Measurements from ENCODE around the gene HEATR5A. TPM values are rescaled to one million over a fixed set of nuclear protein-coding genes. Genes with fewer than 3 reads are reported as not detected.
"Not testable (repeated sequence)": the region's sequence is repeated elsewhere in the genome, so short reads cannot be mapped to it uniquely, and the experiment has no call there.

The HEATR5A gene
- total RNA-seq, 2 donors from 2014 or later, result 19.9 to 20.0 TPM

- H3K27me3 Mint-ChIP-seq, result no peaks in the 10 kb centered on the region
- H3K36me3 Mint-ChIP-seq, result no peaks in the 10 kb centered on the region
- no peak overlapping the region for H3K4me3 Mint-ChIP-seq
- ATAC-seq, result no peak
- DNase-seq (ENCODE audit: low spot score), result no peak
- H3K27ac Mint-ChIP-seq, result no peak overlapping the region
- H3K9me3 Mint-ChIP-seq, result no peaks in the 10 kb centered on the region
- H3K4me1 Mint-ChIP-seq (ENCODE audit: low read depth in 2 of 2), result peaks cover 0 to 5% of the 10 kb centered on the region in 2 donors
Measured at GRCh38 chr14:31291210-31291609, 129.1 kb downstream of the HEATR5A start.

- DNase-seq (ENCODE audit: low spot score), result no peak
- H3K4me3 Mint-ChIP-seq, result no peak overlapping the region
Measured at GRCh38 chr14:31287294-31287972, 132.9 kb downstream of the HEATR5A start.

GRCh38 chr14:31286456-31287293 is 133.7 kb downstream of the HEATR5A start:
- peaks cover 0 to 5% of the 10 kb centered on the region in 2 donors for H3K4me1 Mint-ChIP-seq (ENCODE audit: low read depth in 2 of 2)
- no peaks in the 10 kb centered on the region for H3K9me3 Mint-ChIP-seq
- no peaks in the 10 kb centered on the region for H3K27me3 Mint-ChIP-seq
- no peak overlapping the region for H3K27ac Mint-ChIP-seq
- H3K36me3 Mint-ChIP-seq, result no peaks in the 10 kb centered on the region
- DNase-seq (ENCODE audit: low spot score), result no peak
- H3K4me3 Mint-ChIP-seq, result no peak overlapping the region
- ATAC-seq, result no peak

More at GRCh38 chr14:31287294-31287972, 132.9 kb downstream of the HEATR5A start:
- no peak for ATAC-seq
- H3K4me1 Mint-ChIP-seq (ENCODE audit: low read depth in 2 of 2), result peaks cover 0 to 5% of the 10 kb centered on the region in 2 donors
- H3K27ac Mint-ChIP-seq, result no peak overlapping the region
- no peaks in the 10 kb centered on the region for H3K36me3 Mint-ChIP-seq
- no peaks in the 10 kb centered on the region for H3K9me3 Mint-ChIP-seq
- H3K27me3 Mint-ChIP-seq, result no peaks in the 10 kb centered on the region

- ATAC-seq (no peak), DNase-seq (ENCODE audit: low spot score) (no peak)
- H3K27me3 Mint-ChIP-seq, result no peaks in the 10 kb centered on the region
- no peaks in the 10 kb centered on the region for H3K9me3 Mint-ChIP-seq
- peaks cover 7% of the 10 kb centered on the region for H3K36me3 Mint-ChIP-seq
- no peak overlapping the region for H3K4me3 Mint-ChIP-seq
- peaks cover 0 to 2% of the 10 kb centered on the region in 2 donors for H3K4me1 Mint-ChIP-seq (ENCODE audit: low read depth in 2 of 2)
- H3K27ac Mint-ChIP-seq, result no peak overlapping the region
Measured at GRCh38 chr14:31283578-31284252, 136.6 kb downstream of the HEATR5A start.

- Mint-ChIP-seq H3K4me3 (no peak overlapping the region), H3K9me3 (no peaks in the 10 kb centered on the region), H3K27ac (no peak overlapping the region), H3K4me1 (ENCODE audit: low read depth in 2 of 2) (peaks cover 0 to 2% of the 10 kb centered on the region in 2 donors), H3K27me3 (no peaks in the 10 kb centered on the region), H3K36me3 (peaks cover 7% of the 10 kb centered on the region)
- ATAC-seq (no peak), DNase-seq (ENCODE audit: low spot score) (no peak)
Measured at GRCh38 chr14:31283153-31283552, 137.2 kb downstream of the HEATR5A start.

- Mint-ChIP-seq H3K36me3 (peaks cover 13% of the 10 kb centered on the region), H3K27ac (no peak overlapping the region), H3K9me3 (no peaks in the 10 kb centered on the region), H3K4me1 (ENCODE audit: low read depth in 2 of 2) (no peaks in the 10 kb centered on the region), H3K27me3 (no peaks in the 10 kb centered on the region), H3K4me3 (no peak overlapping the region)
- no peak for ATAC-seq
- DNase-seq (ENCODE audit: low spot score), result no peak
Measured at GRCh38 chr14:31280871-31281220, 139.5 kb downstream of the HEATR5A start.

GRCh38 chr14:31280132-31280870 is 140.0 kb downstream of the HEATR5A start:
- no peak for ATAC-seq
- Mint-ChIP-seq H3K4me3 (no peak overlapping the region), H3K4me1 (ENCODE audit: low read depth in 2 of 2) (no peaks in the 10 kb centered on the region), H3K36me3 (peaks cover 13% of the 10 kb centered on the region), H3K27me3 (no peaks in the 10 kb centered on the region), H3K27ac (no peak overlapping the region), H3K9me3 (no peaks in the 10 kb centered on the region)
- no peak for DNase-seq (ENCODE audit: low spot score)

- Mint-ChIP-seq H3K4me1 (ENCODE audit: low read depth in 2 of 2) (peaks cover 4% of the 10 kb centered on the region in 2 donors), H3K9me3 (no peaks in the 10 kb centered on the region), H3K27me3 (no peaks in the 10 kb centered on the region), H3K27ac (no peak overlapping the region), H3K36me3 (peaks cover 13% of the 10 kb centered on the region), H3K4me3 (no peak overlapping the region)
- ATAC-seq (no peak), DNase-seq (ENCODE audit: low spot score) (no peak)
Measured at GRCh38 chr14:31278883-31279282, 141.5 kb downstream of the HEATR5A start.

- H3K9me3 Mint-ChIP-seq, result no peaks in the 10 kb centered on the region
- no peak overlapping the region for H3K4me3 Mint-ChIP-seq
- ATAC-seq, result no peak
- DNase-seq (ENCODE audit: low spot score), result no peak
- no peaks in the 10 kb centered on the region for H3K27me3 Mint-ChIP-seq
- peaks cover 13% of the 10 kb centered on the region for H3K36me3 Mint-ChIP-seq
- no peak overlapping the region for H3K27ac Mint-ChIP-seq
- H3K4me1 Mint-ChIP-seq (ENCODE audit: low read depth in 2 of 2), result peaks cover 6 to 8% of the 10 kb centered on the region in 2 donors
Measured at GRCh38 chr14:31277085-31277484, 143.3 kb downstream of the HEATR5A start.

- not testable (repeated sequence) for H3K27ac Mint-ChIP-seq; H3K27me3 Mint-ChIP-seq; H3K4me1 Mint-ChIP-seq (ENCODE audit: low read depth in 2 of 2); H3K9me3 Mint-ChIP-seq; DNase-seq (ENCODE audit: low spot score); H3K4me3 Mint-ChIP-seq; ATAC-seq
- H3K36me3 Mint-ChIP-seq, result peaks cover 13% of the 10 kb centered on the region
Measured at GRCh38 chr14:31276417-31276816, 143.9 kb downstream of the HEATR5A start.

GRCh38 chr14:31275731-31276130 is 144.6 kb downstream of the HEATR5A start:
- Mint-ChIP-seq H3K27ac (no peak overlapping the region), H3K9me3 (no peaks in the 10 kb centered on the region), H3K4me1 (ENCODE audit: low read depth in 2 of 2) (peaks cover 6 to 8% of the 10 kb centered on the region in 2 donors), H3K4me3 (no peak overlapping the region), H3K36me3 (peaks cover 13% of the 10 kb centered on the region), H3K27me3 (no peaks in the 10 kb centered on the region)
- ATAC-seq (no peak), DNase-seq (ENCODE audit: low spot score) (no peak)

GRCh38 chr14:31271648-31272047 is 148.7 kb downstream of the HEATR5A start:
- no peak for DNase-seq (ENCODE audit: low spot score)
- ATAC-seq, result no peak
- H3K36me3 Mint-ChIP-seq, result peaks cover 4% of the 10 kb centered on the region
- peaks cover 0 to 2% of the 10 kb centered on the region in 2 donors for H3K27me3 Mint-ChIP-seq
- H3K4me1 Mint-ChIP-seq (ENCODE audit: low read depth in 2 of 2), result peaks cover 6 to 10% of the 10 kb centered on the region in 2 donors
- H3K27ac Mint-ChIP-seq, result no peak overlapping the region
- H3K9me3 Mint-ChIP-seq, result no peaks in the 10 kb centered on the region
- H3K4me3 Mint-ChIP-seq, result no peak overlapping the region

- H3K27ac Mint-ChIP-seq, result no peak overlapping the region
Measured at GRCh38 chr14:31270196-31270772, 150.1 kb downstream of the HEATR5A start.

More at GRCh38 chr14:31270196-31270772, 150.1 kb downstream of the HEATR5A start:
- Mint-ChIP-seq H3K4me3 (no peak overlapping the region), H3K27me3 (peaks cover 0 to 2% of the 10 kb centered on the region in 2 donors), H3K4me1 (ENCODE audit: low read depth in 2 of 2) (peaks cover 6 to 10% of the 10 kb centered on the region in 2 donors), H3K36me3 (no peaks in the 10 kb centered on the region), H3K9me3 (no peaks in the 10 kb centered on the region)
- DNase-seq (ENCODE audit: low spot score) (no peak), ATAC-seq (no peak)
